Astrocyte (in vitro differentiated cells and primary cell): ENCODE measurements around the gene TMEM175. TPM values are rescaled to one million over a fixed set of nuclear protein-coding genes. Genes with fewer than 3 reads are reported as not detected.

Experiments
- DNase-seq: peaks from one replicate; pipeline ENCODE4 v3.0.0-alpha.2; 2010; ENCODE audit warnings: low read depth
- FAIRE-seq: peaks from 2 replicates; lab custom pipeline; 2011; peaks lifted over from hg19 to GRCh38; lab: Jason Lieb, UNC
- H2AFZ ChIP-seq: 2 replicates; pipeline ENCODE4 v1.6.0; 2012; ENCODE audit warnings: low read depth, low read length, inconsistent platforms
- H3K27ac ChIP-seq: 2 replicates; pipeline ENCODE4 v1.5.1; 2011; ENCODE audit warnings: low read depth, low read length, inconsistent platforms
- H3K27me3 ChIP-seq: 2 replicates; pipeline ENCODE4 v1.6.0; 2011; ENCODE audit warnings: low read length, inconsistent platforms; ENCODE audit not compliant: insufficient read depth
- H3K36me3 ChIP-seq: 2 replicates; pipeline ENCODE4 v1.5.1; 2011; ENCODE audit warnings: low read length, inconsistent platforms; ENCODE audit not compliant: insufficient read depth
- H3K4me1 ChIP-seq: 2 replicates; pipeline ENCODE4 v1.5.1; 2011; ENCODE audit warnings: low read length, inconsistent platforms; ENCODE audit not compliant: insufficient read depth
- H3K4me2 ChIP-seq: 2 replicates; pipeline ENCODE4 v1.6.0; 2012; ENCODE audit warnings: low read length, inconsistent platforms
- H3K4me3 ChIP-seq: 2 replicates; pipeline ENCODE4 v1.5.1; 2011; ENCODE audit warnings: low read depth, mild to moderate bottlenecking, low read length, inconsistent platforms; ENCODE audit not compliant: insufficient read depth
- H3K79me2 ChIP-seq: 2 replicates; pipeline ENCODE4 v1.6.0; 2012; ENCODE audit warnings: mild to moderate bottlenecking, low read length, inconsistent platforms; ENCODE audit not compliant: insufficient read depth
- H3K9ac ChIP-seq: 2 replicates; pipeline ENCODE4 v1.6.0; 2012; ENCODE audit warnings: mild to moderate bottlenecking, low read length, inconsistent platforms
- H3K9me3 ChIP-seq: 2 replicates; pipeline ENCODE4 v1.5.1; 2012; ENCODE audit warnings: low read depth, mild to moderate bottlenecking, low read length, inconsistent platforms; ENCODE audit not compliant: insufficient read depth
- H4K20me1 ChIP-seq: 2 replicates; pipeline ENCODE4 v1.6.0; 2012; ENCODE audit warnings: low read length, inconsistent platforms; ENCODE audit not compliant: insufficient read depth
- H3K27ac Mint-ChIP-seq: one replicate; pipeline ENCODE4 v1.8.0; 2021; ENCODE audit warnings: mild to moderate bottlenecking, mixed read lengths; ENCODE audit not compliant: unreplicated experiment
- H3K27me3 Mint-ChIP-seq: one replicate; pipeline ENCODE4 v1.8.0; 2021; ENCODE audit warnings: low read depth, mixed read lengths; ENCODE audit not compliant: unreplicated experiment
- H3K36me3 Mint-ChIP-seq: one replicate; pipeline ENCODE4 v1.8.0; 2021; ENCODE audit warnings: low read depth, mixed read lengths; ENCODE audit not compliant: unreplicated experiment
- H3K4me1 Mint-ChIP-seq: one replicate; pipeline ENCODE4 v1.8.0; 2021; ENCODE audit warnings: low read depth, mixed read lengths; ENCODE audit not compliant: unreplicated experiment
- H3K4me3 Mint-ChIP-seq: one replicate; pipeline ENCODE4 v1.8.0; 2021; ENCODE audit warnings: mild to moderate bottlenecking, moderate library complexity, mixed read lengths; ENCODE audit not compliant: unreplicated experiment
- H3K9me3 Mint-ChIP-seq: one replicate; pipeline ENCODE4 v1.8.0; 2021; ENCODE audit warnings: mild to moderate bottlenecking, mixed read lengths; ENCODE audit not compliant: unreplicated experiment
- CTCF ChIP-seq: IDR thresholded peaks from 2 replicates; pipeline ENCODE4 v1.5.1; 2011; ENCODE audit warnings: low read depth, mild to moderate bottlenecking, inconsistent platforms, low read length, moderate library complexity; ENCODE audit not compliant: insufficient read depth
- EZH2 ChIP-seq: IDR thresholded peaks from 2 replicates; pipeline ENCODE4 v1.6.1; 2012; ENCODE audit warnings: mild to moderate bottlenecking, low read length, inconsistent platforms; ENCODE audit not compliant: insufficient read depth
- total RNA-seq: library from RNA; stranded (reverse); gene quantifications from 2 replicates; pipeline ENCODE4 v1.2.1, GENCODE V29; 2021

Gene TMEM175
- total RNA-seq, 1 donor from 2014 or later, result 22.1 TPM

- Histone ChIP-seq H3K27me3 (no peaks in the 10 kb centered on the region), H4K20me1 (peaks cover 46% of the 10 kb centered on the region), H3K9me3 (no peaks in the 10 kb centered on the region), H3K9ac (no peak overlapping the region), H3K4me2 (no peak overlapping the region), H3K36me3 (no peaks in the 10 kb centered on the region), H2AFZ (no peak overlapping the region), H3K27ac (no peak overlapping the region), H3K4me3 (no peak overlapping the region), H3K4me1 (peaks cover 7% of the 10 kb centered on the region), H3K79me2 (no peaks in the 10 kb centered on the region)
- Mint-ChIP-seq H3K27ac (no peak overlapping the region), H3K4me1 (peaks cover 8% of the 10 kb centered on the region), H3K36me3 (peaks cover 2% of the 10 kb centered on the region), H3K27me3 (peaks cover 3% of the 10 kb centered on the region), H3K9me3 (no peaks in the 10 kb centered on the region), H3K4me3 (no peak overlapping the region)
- TF ChIP-seq EZH2 (no peak), CTCF (no peak)
- no peak for DNase-seq
- FAIRE-seq, result no peak
These were observed 16.1 kb downstream of the TMEM175 start for GRCh38 chr4:948101-948935.

GRCh38 chr4:948936-949300 is 16.7 kb downstream of the TMEM175 start:
- Histone ChIP-seq H3K4me2 (no peak overlapping the region), H3K9ac (no peak overlapping the region), H4K20me1 (peaks cover 46% of the 10 kb centered on the region)

More at GRCh38 chr4:948936-949300, 16.7 kb downstream of the TMEM175 start:
- DNase-seq (no peak), FAIRE-seq (no peak)
- no peak overlapping the region for H2AFZ ChIP-seq
- H3K27me3 ChIP-seq, result no peaks in the 10 kb centered on the region
- Mint-ChIP-seq H3K9me3 (no peaks in the 10 kb centered on the region), H3K27ac (no peak overlapping the region), H3K36me3 (no peaks in the 10 kb centered on the region), H3K4me1 (peaks cover 8% of the 10 kb centered on the region), H3K27me3 (peaks cover 3% of the 10 kb centered on the region), H3K4me3 (no peak overlapping the region)
- H3K79me2 ChIP-seq, result no peaks in the 10 kb centered on the region
- H3K36me3 ChIP-seq, result no peaks in the 10 kb centered on the region
- TF ChIP-seq EZH2 (no peak), CTCF (no peak)
- no peaks in the 10 kb centered on the region for H3K9me3 ChIP-seq
- H3K4me1 ChIP-seq, result peaks cover 7% of the 10 kb centered on the region
- no peak overlapping the region for H3K27ac ChIP-seq
- no peak overlapping the region for H3K4me3 ChIP-seq
